ENCODE measurements around the gene H3-3A.

DNA sequence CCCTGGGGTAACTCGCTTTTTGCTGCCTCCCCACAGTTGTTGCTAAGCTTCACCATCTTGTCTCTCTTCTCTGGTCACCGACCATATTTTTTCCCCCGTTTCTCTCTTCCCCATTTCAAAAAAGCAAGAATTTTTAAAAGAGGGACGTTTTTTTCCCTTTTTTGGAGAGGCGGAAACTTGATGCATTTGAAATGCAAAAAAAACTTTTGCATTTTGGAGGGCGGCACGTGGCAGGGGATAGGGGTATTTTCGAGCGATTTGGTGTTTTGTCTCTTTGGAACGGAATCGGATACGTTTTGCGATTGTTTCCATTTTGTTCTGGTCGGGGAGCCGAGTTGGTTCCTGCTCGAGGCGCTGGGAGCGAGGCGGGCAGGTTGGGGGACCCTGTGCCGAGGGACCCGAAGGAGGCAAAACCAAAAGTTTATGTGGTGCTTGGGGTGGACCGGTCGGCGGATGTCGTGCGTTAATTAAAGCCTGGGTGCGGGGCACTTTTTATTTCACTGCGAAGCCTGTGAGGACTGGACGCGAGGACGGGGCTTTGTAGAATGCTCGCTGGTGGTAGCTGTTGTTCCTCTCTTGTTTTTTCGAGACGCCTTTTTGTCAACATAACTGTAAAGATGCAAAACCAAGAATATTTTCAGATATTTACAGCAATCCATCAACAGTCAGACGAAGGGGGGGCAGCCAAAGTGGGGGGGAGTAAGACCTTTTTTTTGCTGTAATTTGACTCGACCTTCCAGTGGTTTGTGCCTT, 884 bp downstream of the H3-3A start:
- no peak for TF ChIP-seq CTCF (IDR thresholded peaks at IDR 0.05; ENCODE audit: poor library complexity)
- TF ChIP-seq EZH2 (IDR thresholded peaks at IDR 0.05; ENCODE audit: borderline replicate concordance), result no peak
